ENCODE measurements around the gene ELK4. TPM values are rescaled to one million over a fixed set of nuclear protein-coding genes. Genes with fewer than 3 reads are reported as not detected.

Gene ELK4
- total RNA-seq, 1 experiment from 2014 or later, result 39.0 TPM

DNA sequence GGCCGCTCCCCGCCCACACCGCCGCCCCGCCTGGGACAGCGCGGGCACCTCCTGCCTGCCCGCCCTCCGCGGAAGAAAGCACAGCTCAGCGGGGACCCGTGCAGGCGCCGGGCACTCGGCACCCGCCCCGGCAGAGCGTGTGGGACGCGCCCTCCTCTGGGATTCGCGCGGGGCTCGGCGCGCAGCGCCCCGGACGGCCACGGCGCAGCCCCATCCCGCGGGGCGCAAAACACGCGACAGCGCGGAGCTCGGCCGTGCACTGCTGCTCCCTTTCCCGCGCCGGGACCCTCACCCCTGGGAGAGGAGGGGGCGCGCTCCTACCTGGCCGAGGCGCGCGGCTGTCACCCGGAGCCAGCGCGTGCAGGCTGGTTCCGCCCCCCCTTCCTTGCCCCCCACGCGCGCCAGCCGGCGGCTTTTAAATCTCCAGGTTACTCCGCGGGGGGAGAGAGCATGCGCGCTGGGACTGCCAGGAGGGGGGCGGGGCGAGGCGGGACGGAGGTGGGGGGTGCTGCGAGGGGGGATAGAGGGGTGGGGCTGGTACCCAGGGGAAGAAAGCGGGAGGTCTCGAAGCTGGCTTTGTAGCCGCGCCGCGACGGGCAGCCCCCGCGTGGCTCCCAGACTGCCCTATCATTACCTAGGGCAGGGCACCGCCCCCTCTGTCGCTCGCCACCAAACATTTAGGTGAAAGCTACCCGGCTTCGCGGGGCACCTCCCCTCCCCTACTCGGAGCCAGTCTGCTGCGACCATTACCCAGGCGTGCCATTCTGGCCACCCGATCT is 48.5 kb upstream of the ELK4 start, which contains the start of gene SLC45A3 (continued):
- TF ChIP-seq ETV6 (CRISPR knock-in tag; IDR thresholded peaks at IDR 0.05), result peak; percentile 75; the same call in 1 of the 2 replicates
- TF ChIP-seq, protein P1, sequence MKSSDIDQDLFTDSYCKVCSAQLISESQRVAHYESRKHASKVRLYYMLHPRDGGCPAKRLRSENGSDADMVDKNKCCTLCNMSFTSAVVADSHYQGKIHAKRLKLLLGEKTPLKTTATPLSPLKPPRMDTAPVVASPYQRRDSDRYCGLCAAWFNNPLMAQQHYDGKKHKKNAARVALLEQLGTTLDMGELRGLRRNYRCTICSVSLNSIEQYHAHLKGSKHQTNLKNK (CRISPR knock-in tag; IDR thresholded peaks at IDR 0.05), result no peak
- TF ChIP-seq SMAD3 (CRISPR knock-in tag; IDR thresholded peaks at IDR 0.05; ENCODE audit: borderline replicate concordance), result no peak
- TF ChIP-seq FOXP1 (CRISPR knock-in tag; IDR thresholded peaks at IDR 0.05; ENCODE audit: borderline replicate concordance), result peak; percentile 53; the same call in 1 of the 2 replicates

DNA sequence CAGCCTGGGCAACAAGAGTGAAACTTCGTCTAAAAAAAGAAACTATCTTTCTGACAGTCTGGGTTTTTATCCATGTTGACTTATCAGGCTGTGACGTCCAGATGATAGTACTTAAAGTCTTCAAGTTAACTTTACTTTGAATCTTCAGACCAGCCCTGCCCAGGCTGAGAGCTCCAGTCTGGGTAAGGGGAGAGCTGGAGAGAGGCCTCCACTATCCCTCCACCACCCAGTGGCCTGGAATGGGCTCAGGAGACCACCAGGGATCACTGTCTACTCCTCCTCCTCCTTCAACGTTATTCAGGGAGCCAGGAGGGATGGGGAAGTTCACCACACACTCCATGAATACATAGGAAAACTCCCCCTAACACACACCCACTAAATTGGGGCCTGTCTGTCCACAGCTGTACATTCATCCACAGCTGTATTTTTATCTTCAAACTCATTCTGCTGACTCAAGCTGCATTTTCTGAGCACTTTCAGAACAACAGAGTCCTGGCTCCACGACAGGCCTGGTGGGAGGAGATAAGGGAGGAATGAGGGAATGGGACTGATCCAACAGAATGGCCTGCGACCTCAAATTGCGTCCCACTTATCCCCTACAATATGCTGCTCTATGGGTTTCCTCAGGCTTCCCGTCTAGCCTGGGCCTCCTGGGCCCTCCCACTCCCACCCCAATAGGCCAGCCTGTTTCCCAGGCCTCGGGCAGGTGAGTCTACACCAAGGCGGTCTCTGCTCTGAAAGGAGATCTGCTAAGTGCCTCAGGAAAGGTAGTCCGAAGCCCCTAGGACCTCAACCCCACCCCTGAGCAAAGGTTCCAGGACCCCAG is 46.7 kb upstream of the ELK4 start:
- TF ChIP-seq ZNF425 (CRISPR knock-in tag; conservative IDR thresholded peaks at IDR 0.05) (no peak), PRRX2 (CRISPR knock-in tag; IDR thresholded peaks at IDR 0.05) (no peak), TP53 (CRISPR knock-in tag; IDR thresholded peaks at IDR 0.05) (no peak), SOX15 (CRISPR knock-in tag; IDR thresholded peaks at IDR 0.05) (no peak), ZNF232 (CRISPR knock-in tag; IDR thresholded peaks at IDR 0.05) (no peak), ZNF671 (CRISPR knock-in tag; IDR thresholded peaks at IDR 0.05) (no peak)
- TF ChIP-seq, protein P2, sequence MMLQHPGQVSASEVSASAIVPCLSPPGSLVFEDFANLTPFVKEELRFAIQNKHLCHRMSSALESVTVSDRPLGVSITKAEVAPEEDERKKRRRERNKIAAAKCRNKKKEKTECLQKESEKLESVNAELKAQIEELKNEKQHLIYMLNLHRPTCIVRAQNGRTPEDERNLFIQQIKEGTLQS (CRISPR knock-in tag; conservative IDR thresholded peaks at IDR 0.05), result no peak
- Mint-ChIP-seq H3K4me1 (peaks cover 53% of the 10 kb centered on the region), H3K27me3 (ENCODE audit: low read depth) (peaks cover 7% of the 10 kb centered on the region), H3K36me3 (no peaks in the 10 kb centered on the region), H3K9me3 (no peaks in the 10 kb centered on the region), H3K27ac (no peak overlapping the region), H3K4me3 (peak overlapping the region; percentile 77)
- DNase-seq (ENCODE audit: low spot score), result no peak
- peak; percentile 35 for ATAC-seq
- ChIA-PET POLR2A (interaction anchor here (0.7 kb wide), 1 partner anchor 164 kb away, joined by 3 read pairs; no protein-coding TSS in a partner anchor), CTCF (interaction anchor here (1.5 to 19.0 kb wide), 3 partner anchors 19 to 86 kb away, joined by 5 to 307 read pairs (median 12); no protein-coding TSS in a partner anchor)

DNA sequence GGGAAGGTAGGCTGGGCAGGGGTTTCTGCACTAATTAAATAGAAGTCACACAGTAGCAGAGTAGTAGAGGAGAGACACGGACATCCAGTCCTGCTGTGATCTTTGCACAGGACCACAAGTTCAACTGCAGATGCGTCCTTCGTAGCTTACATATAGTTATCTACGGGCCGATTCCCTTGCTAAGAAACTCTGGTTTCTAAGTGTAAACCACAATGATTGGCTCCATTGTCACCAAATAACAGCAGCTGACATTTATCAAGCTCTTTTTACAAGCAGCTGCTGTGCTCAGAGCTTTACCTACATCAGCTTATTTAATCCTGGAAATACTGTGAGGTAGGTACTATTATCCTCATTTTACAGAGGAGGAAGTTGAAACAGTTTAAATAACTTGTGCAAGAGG is 45.4 kb upstream of the ELK4 start:
- Mint-ChIP-seq H3K4me1 (peaks cover 64% of the 10 kb centered on the region), H3K4me3 (no peak overlapping the region), H3K9me3 (no peaks in the 10 kb centered on the region), H3K27me3 (ENCODE audit: low read depth) (peaks cover 7% of the 10 kb centered on the region), H3K27ac (no peak overlapping the region), H3K36me3 (no peaks in the 10 kb centered on the region)
- CTCF ChIA-PET, result interaction anchor here (1.5 to 19.0 kb wide), 4 partner anchors 11 to 85 kb away, joined by 5 to 307 read pairs (median 9); no protein-coding TSS in a partner anchor
- DNase-seq (ENCODE audit: low spot score), result no peak
- POLR2A ChIA-PET, result interaction anchor here (1.1 kb wide), 1 partner anchor 13 kb away, joined by 3 read pairs; no protein-coding TSS in a partner anchor
- ATAC-seq, result no peak
- TF ChIP-seq JUN (CRISPR knock-in tag; IDR thresholded peaks at IDR 0.05) (no peak), ETV6 (CRISPR knock-in tag; IDR thresholded peaks at IDR 0.05) (no peak), KAT7 (CRISPR knock-in tag; IDR thresholded peaks at IDR 0.05; ENCODE audit: borderline replicate concordance) (no peak), USF1 (CRISPR knock-in tag; IDR thresholded peaks at IDR 0.05) (no peak), TEAD1 (CRISPR knock-in tag; IDR thresholded peaks at IDR 0.05) (no peak), ZNF512 (CRISPR knock-in tag; IDR thresholded peaks at IDR 0.05; ENCODE audit: borderline replicate concordance) (no peak)
- TF ChIP-seq, protein P3, sequence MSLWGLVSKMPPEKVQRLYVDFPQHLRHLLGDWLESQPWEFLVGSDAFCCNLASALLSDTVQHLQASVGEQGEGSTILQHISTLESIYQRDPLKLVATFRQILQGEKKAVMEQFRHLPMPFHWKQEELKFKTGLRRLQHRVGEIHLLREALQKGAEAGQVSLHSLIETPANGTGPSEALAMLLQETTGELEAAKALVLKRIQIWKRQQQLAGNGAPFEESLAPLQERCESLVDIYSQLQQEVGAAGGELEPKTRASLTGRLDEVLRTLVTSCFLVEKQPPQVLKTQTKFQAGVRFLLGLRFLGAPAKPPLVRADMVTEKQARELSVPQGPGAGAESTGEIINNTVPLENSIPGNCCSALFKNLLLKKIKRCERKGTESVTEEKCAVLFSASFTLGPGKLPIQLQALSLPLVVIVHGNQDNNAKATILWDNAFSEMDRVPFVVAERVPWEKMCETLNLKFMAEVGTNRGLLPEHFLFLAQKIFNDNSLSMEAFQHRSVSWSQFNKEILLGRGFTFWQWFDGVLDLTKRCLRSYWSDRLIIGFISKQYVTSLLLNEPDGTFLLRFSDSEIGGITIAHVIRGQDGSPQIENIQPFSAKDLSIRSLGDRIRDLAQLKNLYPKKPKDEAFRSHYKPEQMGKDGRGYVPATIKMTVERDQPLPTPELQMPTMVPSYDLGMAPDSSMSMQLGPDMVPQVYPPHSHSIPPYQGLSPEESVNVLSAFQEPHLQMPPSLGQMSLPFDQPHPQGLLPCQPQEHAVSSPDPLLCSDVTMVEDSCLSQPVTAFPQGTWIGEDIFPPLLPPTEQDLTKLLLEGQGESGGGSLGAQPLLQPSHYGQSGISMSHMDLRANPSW (CRISPR knock-in tag; conservative IDR thresholded peaks at IDR 0.05; ENCODE audit: low read depth), result no peak
- TF ChIP-seq, protein P4, sequence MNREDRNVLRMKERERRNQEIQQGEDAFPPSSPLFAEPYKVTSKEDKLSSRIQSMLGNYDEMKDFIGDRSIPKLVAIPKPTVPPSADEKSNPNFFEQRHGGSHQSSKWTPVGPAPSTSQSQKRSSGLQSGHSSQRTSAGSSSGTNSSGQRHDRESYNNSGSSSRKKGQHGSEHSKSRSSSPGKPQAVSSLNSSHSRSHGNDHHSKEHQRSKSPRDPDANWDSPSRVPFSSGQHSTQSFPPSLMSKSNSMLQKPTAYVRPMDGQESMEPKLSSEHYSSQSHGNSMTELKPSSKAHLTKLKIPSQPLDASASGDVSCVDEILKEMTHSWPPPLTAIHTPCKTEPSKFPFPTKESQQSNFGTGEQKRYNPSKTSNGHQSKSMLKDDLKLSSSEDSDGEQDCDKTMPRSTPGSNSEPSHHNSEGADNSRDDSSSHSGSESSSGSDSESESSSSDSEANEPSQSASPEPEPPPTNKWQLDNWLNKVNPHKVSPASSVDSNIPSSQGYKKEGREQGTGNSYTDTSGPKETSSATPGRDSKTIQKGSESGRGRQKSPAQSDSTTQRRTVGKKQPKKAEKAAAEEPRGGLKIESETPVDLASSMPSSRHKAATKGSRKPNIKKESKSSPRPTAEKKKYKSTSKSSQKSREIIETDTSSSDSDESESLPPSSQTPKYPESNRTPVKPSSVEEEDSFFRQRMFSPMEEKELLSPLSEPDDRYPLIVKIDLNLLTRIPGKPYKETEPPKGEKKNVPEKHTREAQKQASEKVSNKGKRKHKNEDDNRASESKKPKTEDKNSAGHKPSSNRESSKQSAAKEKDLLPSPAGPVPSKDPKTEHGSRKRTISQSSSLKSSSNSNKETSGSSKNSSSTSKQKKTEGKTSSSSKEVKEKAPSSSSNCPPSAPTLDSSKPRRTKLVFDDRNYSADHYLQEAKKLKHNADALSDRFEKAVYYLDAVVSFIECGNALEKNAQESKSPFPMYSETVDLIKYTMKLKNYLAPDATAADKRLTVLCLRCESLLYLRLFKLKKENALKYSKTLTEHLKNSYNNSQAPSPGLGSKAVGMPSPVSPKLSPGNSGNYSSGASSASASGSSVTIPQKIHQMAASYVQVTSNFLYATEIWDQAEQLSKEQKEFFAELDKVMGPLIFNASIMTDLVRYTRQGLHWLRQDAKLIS (CRISPR knock-in tag; IDR thresholded peaks at IDR 0.05; ENCODE audit: borderline replicate concordance), result no peak

All from WTC11 (cell line).